PC-9 (cell line): ENCODE data around the gene C16orf82. TPM values are rescaled to one million over a fixed set of nuclear protein-coding genes. Genes with fewer than 3 reads are reported as not detected.

ENCODE experiments used
- BruUV-seq: library from RNA; stranded (reverse); fragments of 400-500 nt; replicated peaks from 2 replicates; lab custom pipeline; 2021; lab: Mats Ljungman, UMichigan
- CTCF ChIA-PET: fragments of 300-600 bp; sonication (Branson Sonifier 250); formaldehyde crosslinking; loops from one replicate; lab custom pipeline; 2022; ENCODE audit warnings: antibody characterized with exemption; lab: Charles Lee
- POLR2A ChIA-PET: fragments of 300-600 bp; sonication (Branson Sonifier 250); formaldehyde crosslinking; loops from one replicate; lab custom pipeline; 2022; ENCODE audit warnings: antibody characterized with exemption; ENCODE audit not compliant: unreplicated experiment; lab: Charles Lee
- DNase-seq, 2 experiments: peaks; one replicate each; pipeline versions ENCODE4 v3.0.0 to v3.0.0-alpha.2; 2015 to 2022; ENCODE audit warnings: mixed read lengths in 1 of 2
- H2AFZ ChIP-seq: fragments of 200-600 bp; sonication (generic); 2 replicates; pipeline ENCODE4 v1.8.1; 2017; ENCODE audit warnings: antibody characterized with exemption
- H3F3A ChIP-seq: fragments of 200-600 bp; sonication (generic); 2 replicates; pipeline ENCODE4 v1.8.1; 2017; ENCODE audit warnings: antibody characterized with exemption, mild to moderate bottlenecking, low read depth; ENCODE audit not compliant: insufficient read depth
- H3K27ac ChIP-seq: fragments of 200-600 bp; sonication (generic); 2 replicates; pipeline ENCODE4 v1.6.1; 2016; ENCODE audit warnings: mixed run types
- H3K27me3 ChIP-seq: fragments of 200-600 bp; sonication (generic); 2 replicates; pipeline ENCODE4 v1.6.1; 2016; ENCODE audit warnings: low read depth, mixed run types; ENCODE audit not compliant: insufficient read depth
- H3K36me3 ChIP-seq: fragments of 200-600 bp; sonication (generic); 2 replicates; pipeline ENCODE4 v1.6.1; 2016; ENCODE audit warnings: low read depth, mixed run types
- H3K4me1 ChIP-seq: fragments of 200-600 bp; sonication (generic); replicated peaks from 2 replicates; pipeline ENCODE4 v1.6.1; 2016; ENCODE audit warnings: mixed run types; ENCODE audit not compliant: insufficient read depth
- H3K4me2 ChIP-seq: fragments of 200-600 bp; sonication (generic); 2 replicates; pipeline ENCODE4 v1.6.1; 2017; ENCODE audit warnings: mixed run types
- H3K4me3 ChIP-seq: fragments of 200-600 bp; sonication (generic); 2 replicates; pipeline ENCODE4 v1.6.1; 2016; ENCODE audit warnings: mixed run types
- H3K79me2 ChIP-seq: fragments of 200-600 bp; sonication (generic); 2 replicates; pipeline ENCODE4 v1.6.1; 2017; ENCODE audit warnings: low read depth, mixed run types
- H3K9me2 ChIP-seq: fragments of 200-600 bp; sonication (generic); 2 replicates; pipeline ENCODE4 v1.8.1; 2017; ENCODE audit warnings: mild to moderate bottlenecking; ENCODE audit not compliant: insufficient read depth
- H3K9me3 ChIP-seq: fragments of 200-600 bp; sonication (generic); 2 replicates; pipeline ENCODE4 v1.8.1; 2016; ENCODE audit warnings: low read depth; ENCODE audit not compliant: insufficient read depth
- H4K20me1 ChIP-seq: fragments of 200-600 bp; sonication (generic); 2 replicates; pipeline ENCODE4 v1.8.1; 2017; ENCODE audit not compliant: insufficient read depth
- CTCF ChIP-seq: fragments of 200-600 bp; sonication (generic); conservative IDR thresholded peaks from 2 replicates; pipeline ENCODE4 v1.6.1; 2017; ENCODE audit warnings: mixed run types, antibody characterized with exemption, mild to moderate bottlenecking, moderate library complexity
- EZH2 ChIP-seq: fragments of 200-600 bp; sonication (generic); IDR thresholded peaks from 2 replicates; pipeline ENCODE4 v1.8.0; 2017; ENCODE audit warnings: antibody characterized with exemption, low read depth
- intact Hi-C: fragments of 100-400 bp; cut with micrococcal nuclease; formaldehyde crosslinking; loops from one replicate; pipeline ENCODE4 v1.10.0; 2022; ENCODE audit not compliant: unreplicated experiment
- total RNA-seq: library from RNA; stranded (reverse); gene quantifications from 2 replicates; pipeline ENCODE4 v1.2.3, GENCODE V29; 2021

Gene C16orf82
- total RNA-seq, 1 experiment from 2014 or later = not detected

GRCh38 chr16:27025581-27025980 is 41.1 kb upstream of the C16orf82 start:
- CTCF ChIA-PET = no interaction called here
- H3F3A ChIP-seq = no peaks in the 10 kb centered on the region
- H3K36me3 ChIP-seq = no peaks in the 10 kb centered on the region
- H3K79me2 ChIP-seq = no peaks in the 10 kb centered on the region
- H3K9me2 ChIP-seq = no peaks in the 10 kb centered on the region
- intact Hi-C loops = no loop called here
- no peak for DNase-seq
- H3K4me1 ChIP-seq = no peaks in the 10 kb centered on the region
- no peaks in the 10 kb centered on the region for H3K9me3 ChIP-seq
- H2AFZ ChIP-seq = no peak overlapping the region
- H3K27ac ChIP-seq = no peak overlapping the region
- BruUV-seq = no TSS peak
- TF ChIP-seq CTCF (no peak), EZH2 (no peak)
- H3K27me3 ChIP-seq = peaks cover 53% of the 10 kb centered on the region
- no peak overlapping the region for H3K4me3 ChIP-seq
- H3K4me2 ChIP-seq = no peak overlapping the region
- POLR2A ChIA-PET = no interaction called here
- H4K20me1 ChIP-seq = no peaks in the 10 kb centered on the region

GRCh38 chr16:27027971-27028370 is 38.8 kb upstream of the C16orf82 start:
- Histone ChIP-seq H3K4me3 (no peak overlapping the region), H3K36me3 (no peaks in the 10 kb centered on the region), H3K9me3 (no peaks in the 10 kb centered on the region), H3K9me2 (no peaks in the 10 kb centered on the region), H4K20me1 (no peaks in the 10 kb centered on the region), H2AFZ (no peak overlapping the region), H3K27me3 (peaks cover 68% of the 10 kb centered on the region), H3F3A (no peaks in the 10 kb centered on the region), H3K4me1 (no peaks in the 10 kb centered on the region), H3K4me2 (no peak overlapping the region), H3K27ac (no peak overlapping the region), H3K79me2 (no peaks in the 10 kb centered on the region)
- no TSS peak for BruUV-seq
- ChIA-PET CTCF (no interaction called here), POLR2A (no interaction called here)
- DNase-seq = no peak
- intact Hi-C loops = no loop called here
- TF ChIP-seq EZH2 = no peak
- no peak for TF ChIP-seq CTCF

- Histone ChIP-seq H3K9me2 (no peaks in the 10 kb centered on the region), H3K4me3 (no peak overlapping the region), H3K27me3 (peaks cover 75% of the 10 kb centered on the region), H3K4me1 (no peaks in the 10 kb centered on the region), H3K4me2 (no peak overlapping the region), H3K36me3 (no peaks in the 10 kb centered on the region), H2AFZ (no peak overlapping the region), H4K20me1 (no peaks in the 10 kb centered on the region), H3F3A (no peaks in the 10 kb centered on the region), H3K27ac (no peak overlapping the region), H3K9me3 (no peaks in the 10 kb centered on the region), H3K79me2 (no peaks in the 10 kb centered on the region)
- no peak for TF ChIP-seq CTCF
- TF ChIP-seq EZH2 = no peak
- intact Hi-C loops = no loop called here
- ChIA-PET POLR2A (no interaction called here), CTCF (no interaction called here)
- DNase-seq = no peak
- no TSS peak for BruUV-seq
These were observed 38.1 kb upstream of the C16orf82 start for GRCh38 chr16:27028591-27029110.
